Thyroid gland (tissue), 4 donors: ENCODE measurements around the gene TAS2R41.

Source experiments
- POLR2A ChIP-seq, 2 donors: fragments of 450-650 bp; IDR thresholded peaks; one replicate each; pipeline ENCODE4 v1.6.1; 2017; ENCODE audit warnings: antibody characterized with exemption in 2 of 2, mild to moderate bottlenecking in 2 of 2, moderate library complexity in 1 of 2
- TF ChIP-seq, protein P1 (sequence below), 6 experiments: fragments of 200-600 bp in 3 of 6; fragments of 450-650 bp in 3 of 6; sonication (generic) in 3 of 6; IDR thresholded peaks; one replicate each; pipeline ENCODE4 v1.5.1; 2016 to 2019; ENCODE audit warnings: antibody characterized with exemption in 6 of 6, mild to moderate bottlenecking in 2 of 6, inconsistent platforms in 1 of 6, moderate library complexity in 1 of 6

DNA sequence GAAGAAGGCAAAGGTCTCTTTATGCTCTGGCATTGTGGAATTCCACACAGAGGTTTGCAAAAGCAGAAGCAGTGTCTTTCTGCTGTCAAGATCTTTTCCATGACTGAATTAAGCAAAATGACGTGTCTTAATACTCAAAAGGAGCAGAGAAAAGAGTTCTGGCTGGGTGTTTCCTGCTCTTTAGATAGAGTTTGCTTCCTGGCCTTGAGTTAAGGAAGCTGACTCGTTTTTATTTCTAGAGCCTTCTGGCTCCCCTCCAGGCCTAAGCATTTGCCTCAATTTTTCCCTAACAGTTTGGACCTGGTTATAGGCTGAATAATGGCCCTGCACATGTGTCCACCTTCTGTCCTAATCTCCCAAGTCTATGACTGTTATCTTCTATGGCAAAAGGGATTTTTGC lies 21.6 kb downstream of the TAS2R41 start:
- TF ChIP-seq, protein P1, sequence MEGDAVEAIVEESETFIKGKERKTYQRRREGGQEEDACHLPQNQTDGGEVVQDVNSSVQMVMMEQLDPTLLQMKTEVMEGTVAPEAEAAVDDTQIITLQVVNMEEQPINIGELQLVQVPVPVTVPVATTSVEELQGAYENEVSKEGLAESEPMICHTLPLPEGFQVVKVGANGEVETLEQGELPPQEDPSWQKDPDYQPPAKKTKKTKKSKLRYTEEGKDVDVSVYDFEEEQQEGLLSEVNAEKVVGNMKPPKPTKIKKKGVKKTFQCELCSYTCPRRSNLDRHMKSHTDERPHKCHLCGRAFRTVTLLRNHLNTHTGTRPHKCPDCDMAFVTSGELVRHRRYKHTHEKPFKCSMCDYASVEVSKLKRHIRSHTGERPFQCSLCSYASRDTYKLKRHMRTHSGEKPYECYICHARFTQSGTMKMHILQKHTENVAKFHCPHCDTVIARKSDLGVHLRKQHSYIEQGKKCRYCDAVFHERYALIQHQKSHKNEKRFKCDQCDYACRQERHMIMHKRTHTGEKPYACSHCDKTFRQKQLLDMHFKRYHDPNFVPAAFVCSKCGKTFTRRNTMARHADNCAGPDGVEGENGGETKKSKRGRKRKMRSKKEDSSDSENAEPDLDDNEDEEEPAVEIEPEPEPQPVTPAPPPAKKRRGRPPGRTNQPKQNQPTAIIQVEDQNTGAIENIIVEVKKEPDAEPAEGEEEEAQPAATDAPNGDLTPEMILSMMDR (IDR thresholded peaks at IDR 0.05) = no peak
- TF ChIP-seq POLR2A (IDR thresholded peaks at IDR 0.05) = no peak
